Liver (tissue), 3 donors: ENCODE data around the gene TSTD2.

Experiments
- CTCF ChIP-seq: fragments of 150-350 bp; IDR thresholded peaks from 2 replicates; pipeline ENCODE4 v1.5.1; 2017; ENCODE audit warnings: improper control_type of control experiment, low read depth, low read length; ENCODE audit not compliant: missing input control
- HNF4G ChIP-seq: IDR thresholded peaks from 2 replicates; pipeline ENCODE4 v1.6.1; 2016; ENCODE audit warnings: antibody characterized with exemption
- MAX ChIP-seq: IDR thresholded peaks from 2 replicates; pipeline ENCODE4 v1.6.1; 2016; ENCODE audit warnings: antibody characterized with exemption
- RAD21 ChIP-seq, 2 donors: IDR thresholded peaks; 2 replicates each; pipeline ENCODE4 v1.6.1; 2016; ENCODE audit warnings: antibody characterized with exemption in 2 of 2, mild to moderate bottlenecking in 2 of 2
- SP1 ChIP-seq: IDR thresholded peaks from 2 replicates; pipeline ENCODE4 v1.6.1; 2018; ENCODE audit warnings: antibody characterized with exemption, mild to moderate bottlenecking
- TAF1 ChIP-seq: conservative IDR thresholded peaks from 2 replicates; pipeline ENCODE4 v1.6.1; 2016; ENCODE audit warnings: antibody characterized with exemption, mild to moderate bottlenecking
- ZBTB33 ChIP-seq: IDR thresholded peaks from 2 replicates; pipeline ENCODE4 v1.6.1; 2016; ENCODE audit warnings: antibody characterized with exemption
- donor health status: healthy.
- donor health status: healthy.

DNA sequence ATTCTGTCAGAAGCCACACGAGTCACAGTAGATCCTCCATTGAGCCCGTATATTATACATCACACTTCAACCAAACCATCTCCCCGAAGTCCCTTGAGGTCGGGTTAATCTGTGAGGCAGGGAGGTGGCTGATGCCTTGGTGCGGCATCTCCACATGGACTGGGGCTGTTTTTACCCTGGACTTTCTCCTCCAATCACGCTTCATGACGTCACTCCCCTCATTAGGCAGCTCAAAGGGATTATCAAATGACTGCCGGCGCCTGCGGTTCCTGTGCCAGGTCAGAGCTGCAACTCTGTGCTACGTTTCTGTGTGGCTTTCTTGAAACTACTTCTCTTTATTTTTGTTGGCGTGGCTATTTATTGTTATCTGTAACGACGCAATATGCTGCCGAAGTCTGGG is 78.0 kb downstream of the TSTD2 start:
- no peak for TF ChIP-seq ZBTB33
- no peak for TF ChIP-seq CTCF
- TF ChIP-seq TAF1, result no peak
- no peak for TF ChIP-seq SP1
- no peak for TF ChIP-seq MAX
- no peak for TF ChIP-seq RAD21 (IDR thresholded peaks at IDR 0.05)
- no peak for TF ChIP-seq HNF4G
